22Rv1 (cell line): Measurements from ENCODE around the gene TTC1.

Experiments used
- H3K27ac ChIP-seq: fragments of 450-650 bp; 2 replicates; pipeline ENCODE4 v1.5.1; 2017
- ZFX ChIP-seq: fragments of 450-650 bp; IDR thresholded peaks from 2 replicates; pipeline ENCODE4 v1.6.1; 2017; ENCODE audit warnings: antibody characterized with exemption, borderline replicate concordance
- TF ChIP-seq, protein P1 (sequence below): fragments of 450-650 bp; IDR thresholded peaks from 2 replicates; pipeline ENCODE4 v1.5.1; 2017; ENCODE audit warnings: mild to moderate bottlenecking

Gene TTC1

DNA sequence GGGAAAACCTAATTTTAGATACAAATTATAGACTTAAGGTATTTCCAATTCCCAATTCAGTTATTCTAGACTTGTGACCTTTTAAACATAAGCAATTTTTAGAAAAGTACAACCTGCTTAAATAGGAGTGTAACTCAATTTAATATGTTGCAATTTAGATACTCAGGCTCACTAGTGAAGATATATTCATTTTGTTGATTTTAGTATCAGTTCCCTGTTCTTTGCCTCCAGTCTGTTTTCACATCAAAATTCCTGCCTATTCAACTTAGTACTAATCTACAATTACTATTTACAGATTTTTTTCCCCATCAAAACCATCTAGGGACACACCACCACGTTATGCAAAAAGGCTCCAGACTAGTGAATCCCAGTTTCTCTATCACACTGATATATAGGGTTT, 79.9 kb downstream of the TTC1 start:
- TF ChIP-seq, protein P1, sequence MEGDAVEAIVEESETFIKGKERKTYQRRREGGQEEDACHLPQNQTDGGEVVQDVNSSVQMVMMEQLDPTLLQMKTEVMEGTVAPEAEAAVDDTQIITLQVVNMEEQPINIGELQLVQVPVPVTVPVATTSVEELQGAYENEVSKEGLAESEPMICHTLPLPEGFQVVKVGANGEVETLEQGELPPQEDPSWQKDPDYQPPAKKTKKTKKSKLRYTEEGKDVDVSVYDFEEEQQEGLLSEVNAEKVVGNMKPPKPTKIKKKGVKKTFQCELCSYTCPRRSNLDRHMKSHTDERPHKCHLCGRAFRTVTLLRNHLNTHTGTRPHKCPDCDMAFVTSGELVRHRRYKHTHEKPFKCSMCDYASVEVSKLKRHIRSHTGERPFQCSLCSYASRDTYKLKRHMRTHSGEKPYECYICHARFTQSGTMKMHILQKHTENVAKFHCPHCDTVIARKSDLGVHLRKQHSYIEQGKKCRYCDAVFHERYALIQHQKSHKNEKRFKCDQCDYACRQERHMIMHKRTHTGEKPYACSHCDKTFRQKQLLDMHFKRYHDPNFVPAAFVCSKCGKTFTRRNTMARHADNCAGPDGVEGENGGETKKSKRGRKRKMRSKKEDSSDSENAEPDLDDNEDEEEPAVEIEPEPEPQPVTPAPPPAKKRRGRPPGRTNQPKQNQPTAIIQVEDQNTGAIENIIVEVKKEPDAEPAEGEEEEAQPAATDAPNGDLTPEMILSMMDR: no peak
- no peak for TF ChIP-seq ZFX
- no peak overlapping the region for H3K27ac ChIP-seq

DNA sequence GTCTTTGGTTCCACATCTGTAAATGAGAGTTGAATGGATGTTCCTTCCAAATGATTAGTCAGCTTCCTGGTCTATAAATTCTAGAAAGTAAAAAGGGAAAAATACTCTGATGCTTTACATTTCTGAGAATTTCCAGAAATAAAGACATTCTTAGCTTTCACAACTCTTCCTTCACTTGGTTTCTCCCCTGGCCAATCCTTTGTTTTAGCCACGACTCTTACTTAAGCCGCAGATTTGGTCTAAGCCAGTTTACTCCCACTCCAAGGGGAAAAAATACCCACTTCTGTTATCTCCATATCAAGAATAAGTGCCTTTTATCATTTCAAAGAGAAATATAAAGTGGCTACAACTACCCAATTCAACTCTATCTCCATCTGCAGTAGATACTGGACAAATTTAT, 80.6 kb downstream of the TTC1 start:
- H3K27ac ChIP-seq: no peak overlapping the region
- TF ChIP-seq ZFX: no peak
- TF ChIP-seq, protein P1: no peak

DNA sequence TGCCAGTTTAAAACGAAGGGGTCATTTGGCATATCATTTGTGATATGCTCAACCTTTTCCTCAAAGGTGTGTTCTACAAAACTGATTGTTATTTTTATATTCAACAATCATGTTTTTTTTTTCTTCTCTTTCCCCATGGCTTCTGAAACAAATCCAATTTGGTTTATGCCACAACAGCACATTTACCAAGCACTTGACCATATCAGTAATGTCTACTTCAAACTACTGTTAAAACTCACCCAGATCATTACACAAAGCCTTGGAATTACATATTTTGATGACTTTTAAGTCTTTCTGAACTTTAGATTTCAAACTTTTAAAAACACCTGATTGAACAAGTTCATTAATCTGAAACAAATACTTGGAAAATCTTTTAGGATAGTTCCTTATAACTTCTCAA, 81.1 kb downstream of the TTC1 start:
- TF ChIP-seq ZFX: no peak
- TF ChIP-seq, protein P1: no peak
- no peak overlapping the region for H3K27ac ChIP-seq

DNA sequence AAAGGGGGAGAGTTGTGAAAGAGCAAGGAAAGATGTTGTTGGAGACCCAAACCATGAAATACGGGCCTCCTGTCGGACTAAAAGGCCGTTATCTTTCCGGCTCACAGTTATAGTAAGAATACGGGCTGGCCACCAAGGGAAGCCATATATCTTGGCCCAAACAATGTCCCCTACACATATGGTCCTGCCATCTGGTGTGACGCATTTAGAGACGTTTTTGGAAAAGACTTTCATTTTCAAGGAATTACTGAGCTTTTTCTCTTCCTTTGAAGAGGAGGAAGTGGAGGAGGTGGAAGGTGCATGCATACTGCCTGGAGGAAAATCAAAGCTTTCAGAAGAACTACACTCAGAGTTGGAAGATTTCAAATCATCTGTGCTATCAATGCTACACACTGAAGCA, 83.6 kb downstream of the TTC1 start:
- H3K27ac ChIP-seq: no peak overlapping the region
- no peak for TF ChIP-seq ZFX
- TF ChIP-seq, protein P1: no peak

DNA sequence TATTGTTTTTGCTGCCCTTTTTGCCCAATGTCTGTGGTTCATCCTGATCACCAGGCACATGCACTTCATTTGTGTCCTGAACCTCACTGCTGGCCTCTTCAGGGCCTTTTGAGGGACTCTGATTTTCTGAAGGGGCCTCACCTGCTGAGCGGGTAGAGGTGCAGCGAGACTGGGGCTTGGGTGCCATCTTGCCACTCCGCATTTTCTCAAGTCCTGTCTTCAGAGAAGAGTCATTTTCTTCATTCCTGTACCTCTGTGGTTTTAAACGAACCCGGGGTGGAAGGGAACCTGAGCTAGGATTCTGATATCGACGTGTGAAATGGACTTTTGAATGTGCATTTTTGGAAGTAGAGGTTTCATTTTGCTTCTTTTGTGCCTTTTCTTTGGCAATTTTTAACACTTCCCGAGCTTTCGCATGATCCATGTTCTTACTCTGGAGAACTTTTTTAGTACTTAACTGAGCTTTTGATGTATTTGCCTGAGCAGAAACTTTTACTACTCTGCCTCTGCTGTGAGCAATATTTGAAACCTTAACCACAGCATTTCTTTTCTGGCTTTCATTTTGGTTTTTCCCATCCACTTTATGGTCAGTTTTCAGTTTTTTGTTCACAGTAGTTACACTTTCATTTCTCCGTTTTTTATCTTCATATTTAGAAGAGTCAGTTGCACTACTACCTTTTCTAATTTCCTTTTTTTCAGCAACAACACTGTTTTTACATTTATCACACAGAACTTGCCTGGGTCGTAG, 84.2 kb downstream of the TTC1 start:
- no peak overlapping the region for H3K27ac ChIP-seq
- TF ChIP-seq, protein P1: no peak
- no peak for TF ChIP-seq ZFX

DNA sequence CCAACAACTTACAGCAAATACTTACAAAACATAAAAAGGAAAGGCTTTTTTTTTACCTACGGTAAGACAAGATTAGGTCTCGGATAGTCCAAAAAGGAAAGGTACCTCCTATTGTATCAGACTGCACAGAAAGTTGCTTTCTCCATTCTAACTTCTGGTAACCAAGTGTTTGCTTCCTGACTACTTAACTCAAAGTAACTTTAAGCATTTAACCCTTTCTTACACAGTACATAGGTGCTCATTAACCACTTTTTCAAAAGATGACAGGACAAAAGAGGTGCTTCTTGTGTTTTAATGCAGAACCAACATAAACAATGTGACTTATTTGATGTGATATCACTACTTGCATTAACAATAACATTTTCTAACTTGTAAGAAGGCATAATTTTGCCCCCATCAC, 87.2 kb downstream of the TTC1 start:
- no peak overlapping the region for H3K27ac ChIP-seq
- TF ChIP-seq, protein P1: no peak
- no peak for TF ChIP-seq ZFX

DNA sequence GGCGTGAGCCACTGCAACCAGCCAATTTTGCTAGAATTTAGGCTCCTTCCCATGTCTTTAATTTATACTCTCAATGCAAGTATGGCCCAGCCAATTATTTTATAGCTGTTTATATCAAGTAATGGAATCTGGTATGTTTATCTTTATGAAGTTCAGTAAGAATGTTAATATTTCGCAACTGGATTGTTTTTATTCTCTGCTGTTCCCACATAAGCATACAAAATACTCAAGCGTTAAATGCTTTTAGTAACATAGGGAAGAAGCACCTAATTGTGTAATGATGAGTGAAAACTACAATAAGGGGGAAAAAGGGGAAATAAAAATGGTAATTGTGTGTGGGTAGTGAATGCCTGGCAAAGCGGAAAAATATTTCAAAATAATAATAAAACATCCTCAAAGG, 89.1 kb downstream of the TTC1 start:
- H3K27ac ChIP-seq: no peak overlapping the region
- TF ChIP-seq, protein P1: no peak
- TF ChIP-seq ZFX: no peak
